Stimulated activated CD8-positive, alpha-beta memory T cell treated with anti-CD3 and anti-CD28 coated beads, Interleukin-15, amount 100 ng/mL, for 24 hours (primary cell): ENCODE data around the gene DYSF.
"Not testable (repeated sequence)": the region's sequence is repeated elsewhere in the genome, so short reads cannot be mapped to it uniquely, and the experiment has no call there.

ENCODE experiments used
- DNase-seq: peaks from one replicate; pipeline ENCODE4 v3.0.0-alpha.2; 2020; ENCODE audit warnings: low read depth

DYSF gene

DNA sequence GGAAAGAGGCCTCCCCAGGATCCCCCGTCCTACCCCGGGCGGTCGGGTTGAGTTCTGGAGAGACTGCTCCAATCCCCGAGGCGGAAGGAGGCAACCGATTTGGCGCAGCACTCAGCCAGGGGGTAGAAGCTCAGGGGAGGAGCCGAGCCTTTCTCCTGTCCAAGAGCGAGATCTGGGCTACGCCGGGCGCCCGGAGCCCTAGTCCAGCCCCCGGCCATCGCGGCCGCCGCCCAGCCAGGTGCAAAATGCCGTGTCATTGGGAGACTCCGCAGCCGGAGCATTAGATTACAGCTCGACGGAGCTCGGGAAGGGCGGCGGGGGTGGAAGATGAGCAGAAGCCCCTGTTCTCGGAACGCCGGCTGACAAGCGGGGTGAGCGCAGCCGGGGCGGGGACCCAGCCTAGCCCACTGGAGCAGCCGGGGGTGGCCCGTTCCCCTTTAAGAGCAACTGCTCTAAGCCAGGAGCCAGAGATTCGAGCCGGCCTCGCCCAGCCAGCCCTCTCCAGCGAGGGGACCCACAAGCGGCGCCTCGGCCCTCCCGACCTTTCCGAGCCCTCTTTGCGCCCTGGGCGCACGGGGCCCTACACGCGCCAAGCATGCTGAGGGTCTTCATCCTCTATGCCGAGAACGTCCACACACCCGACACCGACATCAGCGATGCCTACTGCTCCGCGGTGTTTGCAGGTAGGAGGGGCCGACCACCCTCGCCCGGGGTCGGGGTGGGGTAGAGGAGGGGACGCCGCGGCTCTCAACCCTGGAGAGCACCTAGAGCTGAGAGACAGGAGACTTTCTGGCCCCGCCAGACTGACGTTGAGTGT lies at the start of gene DYSF:
Gene DYSF, plus strand, starts transcription at position 158 of the 817 bp plus-strand sequence.
- no peak for DNase-seq

GRCh38 chr2:71409611-71410010 lies 43.8 kb upstream of the DYSF start:
- DNase-seq: no peak

DNA sequence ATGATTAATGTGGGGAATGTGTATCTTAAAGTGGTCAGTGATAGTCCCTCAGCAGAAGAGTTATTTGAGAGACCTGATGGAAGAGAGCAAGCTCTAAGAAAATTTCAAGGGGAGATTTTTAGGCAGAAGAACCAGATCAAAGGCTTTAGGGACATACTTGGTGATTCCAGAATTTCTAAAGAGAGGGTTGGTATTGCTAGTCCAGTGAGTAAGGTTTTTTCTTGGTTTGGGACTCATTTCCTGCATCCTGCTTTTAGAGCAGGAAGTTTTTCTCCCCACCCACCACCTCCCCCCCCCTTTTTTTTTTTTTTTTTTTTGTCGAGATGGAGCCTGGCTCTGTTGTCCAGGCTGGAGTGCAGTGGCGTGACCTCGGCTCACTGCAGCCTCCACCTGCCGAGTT lies 42.7 kb upstream of the DYSF start:
- no peak for DNase-seq

GRCh38 chr2:71416866-71417265 lies 36.5 kb upstream of the DYSF start:
- not testable (repeated sequence) for DNase-seq

- no peak for DNase-seq
Measured at GRCh38 chr2:71417300-71418202, 35.8 kb upstream of the DYSF start.

GRCh38 chr2:71419145-71419544 lies 34.2 kb upstream of the DYSF start:
- no peak for DNase-seq

DNA sequence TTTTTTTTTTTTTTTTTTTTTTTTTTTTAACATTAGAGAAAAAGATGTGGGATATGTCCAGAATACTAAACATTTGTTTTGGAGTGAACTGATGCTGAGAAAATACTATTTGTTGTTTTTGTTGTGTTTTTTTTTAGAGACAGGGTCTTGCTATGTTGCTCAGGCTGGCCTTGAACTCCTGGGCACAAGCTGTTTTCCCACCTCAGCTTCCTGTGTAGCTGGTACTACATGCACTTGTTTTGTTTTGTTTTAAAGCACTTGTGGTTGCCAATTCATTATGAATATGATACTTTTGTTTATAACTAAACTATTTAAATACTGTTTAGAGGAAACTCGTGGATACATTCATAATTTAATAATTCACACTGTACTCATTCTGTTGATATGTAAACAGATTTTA lies 33.4 kb upstream of the DYSF start:
- no peak for DNase-seq

- DNase-seq: no peak
Measured at GRCh38 chr2:71422786-71423185, 30.6 kb upstream of the DYSF start.

DNA sequence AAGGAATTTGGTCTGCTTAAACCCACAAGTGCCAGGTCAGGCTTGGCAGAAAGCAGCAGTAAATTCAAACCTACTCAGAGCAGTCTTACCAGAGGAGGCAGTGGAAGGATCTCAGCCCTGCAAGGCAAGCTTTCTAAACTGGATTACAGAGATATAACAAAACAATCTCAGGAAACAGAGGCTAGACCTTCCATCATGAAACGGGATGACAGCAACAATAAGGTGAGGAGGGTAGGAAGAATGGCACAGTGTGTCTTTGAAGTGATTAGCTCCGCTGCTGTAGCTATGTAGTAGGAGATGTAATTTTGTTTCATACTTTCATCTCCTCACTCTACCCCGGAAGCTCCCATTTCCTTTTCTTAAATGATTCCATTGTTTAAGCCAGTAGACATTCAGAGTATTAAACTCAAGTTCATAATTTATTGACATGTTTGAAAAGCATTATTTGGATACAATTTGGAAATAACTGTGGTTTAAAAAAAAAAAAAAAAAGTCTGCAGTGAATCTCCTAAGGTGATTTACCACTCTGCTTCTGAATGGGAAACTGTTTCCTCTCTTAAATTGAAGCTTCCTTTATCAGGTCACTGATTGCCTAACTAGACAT lies 29.4 kb upstream of the DYSF start:
- DNase-seq: no peak

DNA sequence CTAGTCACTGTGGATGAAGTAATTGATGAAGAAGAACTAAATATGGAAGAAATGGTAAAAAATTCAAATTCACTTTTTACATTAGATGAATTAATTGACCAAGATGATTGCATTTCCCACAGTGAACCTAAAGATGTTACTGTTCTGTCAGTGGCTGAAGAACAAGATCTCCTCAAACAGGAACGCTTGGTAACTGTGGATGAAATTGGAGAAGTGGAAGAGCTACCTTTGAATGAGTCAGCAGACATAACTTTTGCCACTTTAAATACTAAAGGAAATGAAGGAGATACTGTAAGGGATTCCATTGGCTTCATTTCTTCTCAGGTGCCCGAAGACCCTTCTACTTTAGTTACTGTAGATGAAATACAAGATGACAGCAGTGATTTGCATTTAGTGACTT lies 26.6 kb upstream of the DYSF start:
- DNase-seq: no peak

- no peak for DNase-seq
Measured at GRCh38 chr2:71428472-71429383, 24.6 kb upstream of the DYSF start.

- DNase-seq: not testable (repeated sequence)
Measured at GRCh38 chr2:71445142-71445541, 8.2 kb upstream of the DYSF start.

DNA sequence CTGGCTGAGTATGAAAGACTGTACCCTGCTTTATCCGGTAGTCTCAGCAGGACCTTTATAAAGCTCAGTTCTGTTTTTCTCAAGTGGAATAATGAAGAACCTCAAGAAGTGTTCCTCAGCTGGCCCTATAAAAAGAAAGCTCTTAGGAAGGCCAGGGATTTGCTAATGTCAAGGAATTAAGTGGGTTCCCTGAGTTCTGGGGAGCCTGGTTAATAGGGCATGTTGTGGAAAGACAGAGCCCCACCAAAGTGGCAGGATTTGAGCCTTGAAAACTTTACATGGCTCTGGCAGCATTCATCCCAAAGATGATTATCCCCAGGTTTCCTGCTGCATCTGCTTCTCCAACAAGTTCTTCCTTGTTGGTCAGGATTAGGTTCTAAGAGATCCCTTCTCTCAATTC lies 6.9 kb upstream of the DYSF start:
- no peak for DNase-seq

GRCh38 chr2:71449343-71449742 lies 4.0 kb upstream of the DYSF start:
- no peak for DNase-seq

DNA sequence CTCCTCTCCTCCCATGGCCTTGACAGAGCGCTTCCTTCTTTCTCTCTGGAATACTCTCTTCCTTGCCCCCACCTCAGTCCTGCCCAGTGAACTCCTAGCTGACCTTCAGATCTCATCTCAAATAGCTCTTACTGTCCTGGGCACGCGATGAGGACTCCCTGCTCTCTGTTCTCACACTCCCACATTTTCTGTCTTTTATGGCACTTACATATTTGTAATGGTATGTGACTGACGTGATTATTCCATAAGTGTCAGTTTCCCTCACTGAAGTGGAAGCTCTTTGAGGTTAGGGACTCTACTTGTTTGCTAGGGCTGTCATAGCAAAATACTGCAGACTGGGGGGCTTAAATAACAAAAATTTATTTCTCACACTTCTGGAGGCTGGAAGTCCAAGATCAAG lies 1.7 kb upstream of the DYSF start:
- no peak for DNase-seq

DNA sequence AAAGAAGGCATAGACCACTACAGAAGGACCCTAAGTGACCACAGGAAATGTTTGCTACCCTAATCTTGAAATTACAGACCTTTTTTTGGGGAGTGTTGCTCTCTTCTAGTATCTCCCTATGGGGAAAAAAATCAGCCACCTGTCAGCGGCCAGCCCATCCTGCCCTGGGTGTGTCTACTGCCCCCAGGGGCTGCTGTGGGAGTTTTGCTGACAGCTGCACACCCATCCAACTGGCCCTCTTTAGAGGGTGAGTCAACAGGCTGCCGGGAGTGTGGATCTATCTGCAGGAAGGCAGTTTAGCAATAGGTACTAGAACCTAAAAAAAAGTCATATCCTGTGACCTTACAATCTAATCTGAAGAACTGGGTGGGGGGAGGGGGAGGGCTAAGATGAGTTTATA lies 796 bp upstream of the DYSF start:
- DNase-seq: no peak

DNA sequence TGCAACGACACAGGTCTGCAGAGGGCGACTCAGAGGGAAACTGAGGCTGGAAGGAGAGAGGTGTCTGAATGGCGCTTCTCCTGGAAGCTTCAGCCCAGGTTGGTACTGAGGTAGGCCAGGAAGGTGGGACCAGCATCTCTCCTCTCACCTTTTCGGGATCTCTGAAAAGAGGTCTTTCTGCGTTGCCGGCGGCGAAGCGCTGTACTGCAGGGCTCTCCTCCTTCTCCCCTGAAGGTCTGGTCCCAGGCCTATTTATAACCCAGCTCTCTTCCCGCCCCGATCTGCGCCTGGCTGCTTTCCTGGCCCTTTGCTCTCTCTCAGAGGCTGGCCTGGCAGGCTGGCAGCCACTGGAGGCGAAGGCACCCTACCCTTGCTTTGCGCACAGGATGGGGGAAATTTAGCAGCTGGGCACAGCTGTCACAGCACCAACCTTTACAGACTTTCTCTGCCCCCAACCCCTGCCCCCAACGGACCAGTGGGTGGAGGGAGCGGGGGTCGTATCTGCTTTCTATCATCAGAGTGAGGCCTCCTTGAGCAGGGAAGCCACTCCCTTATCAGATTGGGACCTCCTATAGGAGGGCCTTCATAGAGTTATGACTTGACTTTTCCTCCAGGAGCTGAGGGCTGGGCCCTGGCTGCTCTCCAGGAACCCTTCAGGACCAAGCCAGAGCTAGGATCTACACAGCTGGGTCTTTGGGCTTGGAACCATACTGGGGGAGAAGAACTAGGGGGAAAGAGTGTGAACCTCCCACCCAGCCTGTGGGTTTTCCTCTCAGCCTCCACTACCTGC lies 1.1 kb downstream of the DYSF start:
- DNase-seq: no peak

DNA sequence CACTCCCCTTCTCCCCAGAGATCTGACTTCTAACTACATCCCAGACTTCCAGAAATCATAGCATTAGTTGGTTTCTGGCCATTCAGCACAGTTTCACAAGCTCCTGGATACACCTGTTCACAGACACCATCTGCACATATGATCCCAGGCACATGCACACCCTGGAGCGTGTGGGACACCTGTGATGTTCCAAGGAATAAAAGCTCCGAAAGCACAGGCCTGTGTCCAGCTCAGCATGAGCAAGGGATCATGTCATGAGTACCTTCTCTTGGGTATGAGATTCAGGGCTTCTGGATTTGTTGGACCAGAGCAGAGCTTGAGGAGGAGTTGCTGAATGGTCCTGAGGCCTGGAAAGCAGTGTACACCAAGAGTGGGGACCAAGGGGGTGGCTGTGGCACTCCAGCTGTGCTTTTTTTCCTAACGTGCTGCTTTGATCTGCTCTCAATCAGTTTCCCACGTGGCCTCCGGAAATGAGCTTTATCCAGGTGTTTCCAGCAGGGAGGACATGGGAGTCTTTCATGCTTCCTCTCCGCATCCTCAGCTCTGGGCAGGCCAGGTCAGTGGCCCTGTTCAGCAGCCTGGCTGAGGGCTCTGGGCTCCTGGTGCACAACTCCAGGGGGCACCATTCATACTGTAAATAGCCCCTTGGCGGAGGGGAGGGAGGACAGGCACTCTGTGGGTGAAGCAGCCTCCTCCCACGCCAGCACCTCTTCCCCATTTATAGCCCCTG lies 1.8 kb downstream of the DYSF start:
- DNase-seq: no peak

DNA sequence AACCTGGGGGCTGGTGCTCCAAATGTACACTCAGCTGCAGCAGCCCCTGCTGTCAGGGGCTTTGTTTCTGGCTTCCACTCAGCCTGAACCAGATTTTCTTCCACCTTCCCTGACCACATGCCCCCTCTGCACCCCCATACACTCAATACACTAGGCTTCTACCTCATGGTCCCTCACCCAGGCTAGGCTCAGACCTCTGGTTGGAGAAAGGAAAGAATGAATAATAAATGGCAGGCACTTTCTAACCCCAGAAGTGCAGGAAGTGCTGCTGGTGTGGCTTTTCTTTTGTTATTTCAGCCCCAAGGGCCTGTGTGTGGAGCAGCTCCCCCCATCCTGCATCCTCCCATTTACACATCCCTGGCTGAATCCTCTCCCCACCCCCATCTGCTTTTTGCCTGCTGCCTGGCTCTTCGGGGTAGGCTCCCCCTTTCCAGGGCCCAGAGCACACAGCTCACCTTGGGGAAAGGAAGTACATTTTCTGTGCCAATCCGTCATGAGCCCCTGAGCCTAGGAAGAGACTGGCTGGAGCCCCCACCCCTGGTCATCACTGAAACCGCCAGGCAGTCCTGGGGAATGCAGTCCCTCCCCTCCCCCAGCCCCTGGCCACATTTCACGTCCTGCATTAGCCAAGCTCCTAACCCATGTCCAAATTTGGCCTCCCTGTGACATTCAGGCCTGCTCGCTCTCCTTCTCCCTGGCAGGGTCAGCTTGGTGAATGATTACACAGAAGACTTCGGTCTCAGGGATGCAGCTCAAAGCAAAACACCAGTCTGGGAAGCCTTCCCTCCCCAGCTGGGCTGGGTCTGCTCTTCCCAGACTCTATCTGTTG lies 2.6 kb downstream of the DYSF start:
- no peak for DNase-seq
